Kidney glomerular epithelial cell (primary cell): ENCODE measurements around the gene CUTA.
"Not testable (repeated sequence)": the region's sequence is repeated elsewhere in the genome, so short reads cannot be mapped to it uniquely, and the experiment has no call there.

Experiments used
- DNase-seq: peaks from one replicate; lab custom pipeline; 2025; lab: John Stamatoyannopoulos, UW

CUTA gene

GRCh38 chr6:33405386-33405940 is 12.4 kb downstream of the CUTA start:
- DNase-seq: no peak

DNA sequence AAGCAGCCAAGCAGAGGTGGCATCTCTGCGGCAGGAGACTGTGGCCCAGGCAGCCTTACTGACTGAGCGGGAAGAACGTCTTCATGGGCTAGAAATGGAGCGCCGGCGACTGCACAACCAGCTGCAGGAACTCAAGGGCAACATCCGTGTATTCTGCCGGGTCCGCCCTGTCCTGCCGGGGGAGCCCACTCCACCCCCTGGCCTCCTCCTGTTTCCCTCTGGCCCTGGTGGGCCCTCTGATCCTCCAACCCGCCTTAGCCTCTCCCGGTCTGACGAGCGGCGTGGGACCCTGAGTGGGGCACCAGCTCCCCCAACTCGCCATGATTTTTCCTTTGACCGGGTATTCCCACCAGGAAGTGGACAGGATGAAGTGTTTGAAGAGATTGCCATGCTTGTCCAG is 13.0 kb downstream of the CUTA start:
- no peak for DNase-seq

GRCh38 chr6:33399881-33400280 is 18.0 kb downstream of the CUTA start:
- DNase-seq: not testable (repeated sequence)

GRCh38 chr6:33398601-33399000 is 19.3 kb downstream of the CUTA start:
- not testable (repeated sequence) for DNase-seq

DNA sequence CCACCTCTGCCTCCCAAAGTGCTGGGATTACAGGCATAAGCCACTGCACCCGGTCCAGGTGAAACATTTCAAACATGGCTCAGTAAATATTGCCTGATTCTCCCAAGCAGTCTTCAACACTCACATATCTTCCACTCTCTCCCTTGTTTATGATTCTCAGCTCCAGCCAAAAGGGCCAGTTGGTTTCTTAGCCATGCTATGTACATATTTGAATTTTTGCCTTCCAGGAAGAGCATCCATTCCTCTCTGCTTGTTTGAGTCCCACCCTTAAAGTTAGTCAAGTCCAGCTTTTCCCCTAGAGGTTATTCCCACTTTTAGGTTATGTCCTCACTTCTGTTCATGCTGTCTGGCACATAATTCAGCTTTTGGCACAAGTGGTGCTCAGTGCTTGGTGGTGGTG is 20.4 kb downstream of the CUTA start:
- DNase-seq: no peak

DNA sequence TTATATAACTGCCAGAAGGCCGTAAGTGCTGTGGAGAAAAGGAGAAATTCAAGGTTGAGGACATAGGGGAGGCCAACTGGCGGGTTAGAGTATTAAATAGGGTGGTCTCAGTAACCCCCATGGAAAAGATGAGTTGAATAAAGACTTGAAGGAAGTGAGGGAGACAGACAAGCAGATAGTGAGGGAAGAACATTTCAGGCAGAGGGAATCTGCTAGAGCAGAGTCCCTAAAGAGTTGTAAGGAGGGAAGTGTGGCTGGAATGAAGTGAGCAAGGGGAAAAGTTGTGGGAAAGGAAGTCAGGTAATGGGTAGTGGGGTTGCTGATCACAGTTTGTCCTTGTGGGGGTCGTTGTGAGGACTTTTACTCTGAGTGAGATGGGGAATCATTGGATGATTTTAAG is 24.9 kb downstream of the CUTA start:
- no peak for DNase-seq

DNA sequence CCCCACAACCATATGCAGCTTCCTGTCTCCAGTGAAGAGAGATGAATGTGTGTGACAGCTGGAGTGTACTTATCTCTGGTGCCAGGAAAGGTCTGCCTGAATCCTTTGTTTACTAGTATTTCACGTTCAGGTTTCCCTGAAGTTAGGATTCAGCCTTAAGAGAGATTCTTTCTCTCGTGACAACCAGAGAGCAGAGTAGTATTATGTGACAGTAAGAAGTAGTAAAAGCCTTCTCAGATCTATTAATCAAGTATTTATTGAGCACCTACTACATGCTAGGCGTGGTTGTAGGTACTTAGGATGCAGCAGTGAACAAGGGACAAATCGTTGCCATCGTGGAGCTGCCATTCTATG is 25.3 kb downstream of the CUTA start:
- no peak for DNase-seq

DNA sequence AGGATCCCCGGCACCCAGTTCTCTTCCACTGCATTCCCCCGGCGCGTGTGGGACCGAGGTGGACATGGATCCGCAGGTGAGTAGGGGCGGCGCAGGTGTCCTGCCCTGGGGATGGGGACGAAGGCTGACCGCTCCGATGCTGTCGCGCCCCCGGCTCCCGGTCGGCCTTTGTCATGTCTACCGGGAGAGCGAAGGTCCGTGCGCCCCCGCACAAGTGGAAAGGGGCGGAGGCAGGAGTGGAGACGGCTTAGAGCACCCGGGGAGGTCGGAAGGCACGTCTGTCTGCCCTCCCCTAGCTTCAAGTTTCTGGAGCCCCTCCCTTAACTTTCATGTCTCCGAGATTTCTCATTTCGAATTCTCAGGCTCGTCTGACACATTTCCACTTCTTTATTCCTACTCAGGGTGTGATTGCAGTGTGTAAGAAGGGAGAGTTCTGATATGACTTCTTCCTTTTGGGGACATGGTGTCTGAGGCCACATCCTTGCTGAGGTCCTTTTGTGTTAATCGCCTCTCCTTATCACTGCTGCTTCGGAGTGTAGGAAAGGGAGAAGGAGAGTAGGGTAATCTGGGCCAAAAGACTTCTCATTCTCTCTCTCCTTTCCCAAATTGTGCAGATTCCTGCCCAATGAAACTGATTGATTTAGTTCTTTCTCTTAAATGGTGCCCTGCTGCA is 25.8 kb downstream of the CUTA start:
- no peak for DNase-seq

GRCh38 chr6:33391278-33391921 is 26.5 kb downstream of the CUTA start, which contains the start of gene KIFC1:
Gene KIFC1 (plus strand): TSS chr6:33391823. CDS start chr6:33391986, 163 bp downstream.
- DNase-seq: peak; percentile 100

GRCh38 chr6:33390767-33391277 is 27.1 kb downstream of the CUTA start:
- no peak for DNase-seq

DNA sequence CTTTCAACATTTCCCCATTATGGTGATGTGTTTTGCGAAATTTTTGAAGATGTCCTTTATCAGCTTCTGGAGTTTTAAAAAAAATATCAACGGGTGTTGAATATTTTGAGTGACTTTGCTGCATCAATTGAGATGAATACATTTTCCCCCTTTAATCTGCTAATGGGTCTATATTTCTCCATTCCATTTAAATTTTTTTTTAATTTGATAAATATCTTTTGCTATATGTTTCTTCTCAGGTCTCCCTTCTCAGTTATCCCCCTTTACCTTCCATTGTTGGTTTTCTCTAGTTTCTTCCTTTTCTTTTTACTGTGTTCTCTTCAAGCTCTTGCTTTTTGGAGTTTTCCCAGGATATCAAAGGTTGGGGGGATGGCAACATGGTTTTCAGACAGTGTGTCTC is 27.7 kb downstream of the CUTA start:
- no peak for DNase-seq

DNA sequence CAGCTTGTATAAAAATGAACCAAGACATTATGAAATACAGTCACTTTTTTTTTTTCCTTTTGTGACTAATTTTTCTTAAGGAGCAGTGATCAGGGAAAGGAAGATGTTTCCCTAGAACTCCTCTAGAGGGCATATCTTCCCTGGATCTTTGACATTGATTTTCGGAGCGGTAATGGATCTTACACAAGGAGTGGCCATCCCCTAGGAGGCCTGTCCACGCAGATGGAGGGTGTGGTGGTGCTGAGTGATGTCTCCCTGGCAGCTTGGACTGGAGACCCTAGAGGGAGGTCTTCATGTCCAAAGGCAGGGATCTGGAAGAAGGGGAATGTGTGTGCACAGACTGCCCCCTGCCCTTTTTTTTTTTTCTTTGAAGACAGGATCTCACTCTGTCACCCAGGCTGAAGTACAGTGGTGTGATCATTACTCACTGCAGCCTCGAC is 33.3 kb downstream of the CUTA start:
- DNase-seq: peak; percentile 48

DNA sequence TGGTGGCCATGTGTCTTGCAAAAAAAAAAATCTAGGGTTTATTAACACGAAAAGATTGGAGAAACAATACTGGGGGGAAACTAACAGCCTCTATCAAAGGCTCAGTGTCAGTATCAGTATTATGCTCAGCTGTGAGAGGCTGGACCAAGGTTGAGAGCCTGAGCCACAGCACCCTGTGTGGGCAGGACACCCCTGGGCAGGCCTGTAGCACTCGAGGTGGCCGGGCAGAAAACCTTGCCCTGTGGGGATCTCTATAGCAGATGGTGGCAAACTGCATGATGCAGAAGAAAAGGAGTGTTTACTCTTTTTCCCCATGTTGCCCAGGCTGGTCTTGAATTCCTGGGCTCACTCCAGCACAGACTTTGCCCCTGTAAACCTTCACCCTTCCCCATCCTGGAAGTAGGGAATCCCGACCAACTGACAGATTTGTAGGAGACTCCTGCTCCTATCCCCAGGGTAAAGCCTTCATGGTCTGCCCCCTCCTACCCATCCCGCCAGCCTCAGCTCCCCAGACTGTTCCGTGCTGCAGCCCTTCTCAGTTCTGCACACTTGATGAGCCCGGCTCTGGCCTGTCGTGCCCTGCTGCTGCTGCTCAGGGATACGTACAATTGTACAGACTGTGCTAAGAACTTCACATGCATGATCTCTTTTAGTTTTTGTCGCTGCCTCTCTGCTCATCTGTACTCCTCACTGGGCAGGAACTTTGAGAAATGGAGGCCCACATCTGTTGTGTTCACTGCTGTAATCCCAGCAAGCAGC is 34.3 kb downstream of the CUTA start:
- DNase-seq: no peak

- DNase-seq: no peak
These were observed 37.5 kb downstream of the CUTA start for GRCh38 chr6:33380272-33380981.

GRCh38 chr6:33379184-33379583 is 38.7 kb downstream of the CUTA start:
- not testable (repeated sequence) for DNase-seq

DNA sequence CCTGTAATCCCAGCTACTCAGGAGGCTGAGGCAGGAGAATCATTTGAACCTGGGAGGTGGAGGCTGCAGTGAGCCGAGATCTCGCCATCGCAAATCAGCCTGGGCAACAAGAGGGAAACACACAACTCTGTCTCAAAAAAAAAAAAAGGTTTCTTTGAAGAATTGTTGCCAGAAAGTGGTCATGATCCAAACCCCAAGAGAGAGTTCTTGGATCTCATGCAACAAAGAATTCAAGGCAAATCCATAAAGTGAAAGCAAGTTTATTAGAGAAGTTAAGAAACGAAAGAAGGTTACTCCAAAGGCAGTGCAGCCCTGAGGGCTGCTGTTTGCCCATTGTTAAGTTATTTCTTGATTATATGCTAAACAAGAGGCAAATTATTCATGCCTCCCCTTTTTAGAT is 40.7 kb downstream of the CUTA start:
- DNase-seq: no peak

DNA sequence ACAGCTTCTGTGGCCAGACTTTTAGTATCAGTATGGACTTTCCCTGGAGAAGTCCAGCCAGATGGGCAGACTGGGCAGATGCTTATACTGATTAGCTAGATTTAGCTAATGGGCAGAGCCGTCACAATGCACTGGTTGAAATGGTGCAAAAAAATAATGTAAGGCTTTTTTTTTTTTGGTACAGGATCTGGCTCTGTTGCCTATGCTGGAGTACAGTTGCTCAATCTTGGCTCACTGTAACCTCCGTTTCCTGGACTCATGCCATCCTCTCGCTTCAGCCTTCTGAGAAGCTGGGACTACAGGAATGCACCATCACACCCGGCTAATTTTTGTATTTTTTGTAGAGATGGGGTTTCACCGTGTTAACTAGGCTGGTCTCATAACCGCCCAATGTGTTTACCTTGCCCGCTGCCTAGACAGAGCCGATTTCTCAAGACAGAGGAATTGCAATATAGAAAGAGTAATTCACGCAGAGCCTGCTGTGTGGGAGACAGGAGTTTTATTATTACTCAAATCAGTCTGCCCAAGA is 42.7 kb downstream of the CUTA start:
- DNase-seq: peak; percentile 56

GRCh38 chr6:33373960-33374910 is 43.7 kb downstream of the CUTA start:
- no peak for DNase-seq

- no peak for DNase-seq
These were observed 45.3 kb downstream of the CUTA start for GRCh38 chr6:33372526-33373123.

- DNase-seq: not testable (repeated sequence)
These were observed 46.0 kb downstream of the CUTA start for GRCh38 chr6:33371901-33372300.
